Right lobe of liver (tissue), 4 donors: ENCODE results near the gene SPATA9.

Source experiments
- CTCF ChIP-seq, 4 donors: fragments of 200-600 bp in 3 of 4; fragments of 450-650 bp in 1 of 4; IDR thresholded peaks; one replicate each; pipeline versions ENCODE4 v1.5.1 to v1.8.0; 2016 to 2022; ENCODE audit warnings: antibody characterized with exemption in 4 of 4, mild to moderate bottlenecking in 2 of 4
- POLR2A ChIP-seq: fragments of 450-650 bp; IDR thresholded peaks from one replicate; pipeline ENCODE4 v1.6.1; 2017; ENCODE audit warnings: antibody characterized with exemption, mild to moderate bottlenecking
- donor health status: DM: no; HTN: no; CAD: no.
- donor health status: DM: no; HTN: no; CAD: no.
- donor health status: DM: no; HTN: yes; CAD: no.

- TF ChIP-seq CTCF (IDR thresholded peaks at IDR 0.05) (no peak), POLR2A (no peak)
Measured at GRCh38 chr5:95704150-95704549, 21.4 kb upstream of the SPATA9 start.
